Stimulated activated naive CD4-positive, alpha-beta T cell treated with Interleukin-2 at 50 U/mL for 16 hours (primary cell): ENCODE results near the gene USP33.
A peak's percentile ranks its signal among the peaks of the same experiment; 100 is the strongest.
"Not testable (repeated sequence)": the region's sequence is repeated elsewhere in the genome, so short reads cannot be mapped to it uniquely, and the experiment has no call there.

Experiments used
- DNase-seq: peaks from one replicate; lab custom pipeline; 2025; lab: John Stamatoyannopoulos, UW

USP33 gene

DNA sequence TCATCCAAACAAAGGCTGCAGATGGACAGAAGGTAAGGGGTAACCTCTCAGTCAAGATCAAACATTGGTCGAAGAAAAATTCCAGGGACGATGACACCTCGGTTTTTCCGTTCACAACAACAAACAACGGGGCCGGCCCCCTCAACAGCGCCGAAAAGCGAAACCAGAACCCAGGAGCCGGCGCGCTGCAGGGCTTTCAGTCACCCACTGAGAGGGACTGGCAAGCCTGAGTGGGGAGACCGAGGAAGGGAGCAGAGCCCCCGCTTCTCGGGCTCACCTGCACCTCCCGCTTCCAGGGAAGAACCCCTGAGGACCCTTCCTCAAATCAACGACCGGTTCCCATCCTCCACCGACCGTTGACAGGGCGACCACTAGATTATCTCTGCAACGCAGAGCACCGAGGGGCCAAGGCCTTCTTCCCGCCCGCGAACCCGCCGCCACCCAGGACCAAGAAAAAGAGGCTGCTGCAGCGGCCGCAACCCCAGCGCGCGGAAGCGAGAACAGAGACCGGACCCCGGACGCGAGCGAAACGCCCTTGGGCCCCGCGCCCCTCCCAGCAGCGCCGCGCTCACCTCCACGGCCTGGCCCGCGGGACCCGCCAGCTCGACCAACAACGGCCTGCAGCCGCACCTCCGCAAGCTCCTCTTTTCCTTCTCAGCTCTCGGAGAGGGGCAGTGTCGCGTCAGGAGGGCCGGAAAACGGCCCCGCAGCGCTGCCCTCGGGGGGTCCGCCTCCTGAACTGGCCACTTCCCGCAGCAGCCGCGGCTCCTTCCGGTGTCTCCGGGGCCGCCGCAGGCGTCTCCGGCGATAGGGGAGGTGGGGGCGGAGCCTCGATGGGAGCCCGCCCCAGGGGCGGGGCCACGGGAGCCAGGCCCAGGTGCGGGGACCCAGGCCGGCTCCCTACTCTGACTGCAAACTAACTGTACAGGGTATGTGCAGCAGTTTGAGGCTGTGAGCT lies at the start of gene USP33:
Gene USP33, minus strand, starts transcription at position 782 of the 958 bp plus-strand sequence. CDS start 18,155 bp downstream, outside the sequence.
- DNase-seq: peak; percentile 80

DNA sequence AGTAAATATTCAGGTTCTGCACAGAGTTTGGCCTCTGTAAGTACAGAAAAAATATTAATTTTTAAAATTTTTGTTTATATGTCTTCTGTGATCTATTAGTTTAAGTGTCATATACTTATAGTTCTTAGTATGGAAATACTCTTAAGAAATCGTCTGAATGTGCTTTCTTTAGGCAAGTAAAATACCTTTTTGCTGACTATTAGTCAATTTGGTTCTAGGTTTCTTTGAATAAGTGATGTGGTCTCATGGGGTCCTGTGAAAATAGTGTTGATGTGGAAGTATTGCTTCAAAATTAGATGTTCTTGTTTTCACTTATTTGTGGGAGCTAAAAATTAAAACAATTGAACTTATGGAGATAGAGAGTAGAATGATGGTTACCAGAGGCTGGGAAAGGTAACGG lies 43.7 kb upstream of the USP33 start:
- no peak for DNase-seq

DNA sequence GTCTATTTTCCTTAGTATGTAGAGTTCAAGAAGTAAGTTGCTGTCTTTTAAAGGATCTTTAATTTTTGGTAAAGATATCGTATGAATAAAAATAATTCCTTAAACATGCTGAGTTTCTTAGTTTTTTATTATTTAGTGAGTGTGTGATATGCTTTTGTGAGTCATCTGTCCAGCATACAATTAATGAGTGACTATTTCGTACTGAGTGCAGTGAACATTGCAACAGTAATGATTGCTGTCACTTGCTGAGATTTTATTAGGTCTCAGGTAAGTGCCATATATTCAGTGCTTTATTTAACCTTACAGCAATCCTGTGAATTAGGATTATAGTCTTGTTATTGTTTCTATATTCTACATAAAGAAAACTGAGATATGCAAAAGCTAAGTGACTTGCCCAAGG lies 42.4 kb upstream of the USP33 start:
- DNase-seq: no peak

DNA sequence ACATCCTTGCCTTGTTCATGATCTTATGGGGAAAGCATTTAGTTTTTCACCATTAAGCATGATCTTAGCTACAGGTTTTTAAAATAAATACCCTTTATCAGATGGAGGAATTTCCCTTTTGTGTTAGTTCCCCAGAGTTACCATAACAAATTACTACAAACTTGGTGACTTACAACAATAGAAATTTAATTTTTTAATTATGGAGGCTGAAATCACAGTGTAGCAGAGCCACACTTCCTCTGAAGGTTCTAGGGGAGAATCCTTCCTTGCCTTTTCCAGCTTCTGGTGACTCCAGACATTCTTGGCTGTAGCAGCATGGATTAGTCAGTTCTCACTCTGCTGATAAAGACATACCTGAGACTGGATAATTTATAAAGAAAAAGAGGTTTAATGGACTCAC lies 38.3 kb upstream of the USP33 start:
- DNase-seq: no peak

DNA sequence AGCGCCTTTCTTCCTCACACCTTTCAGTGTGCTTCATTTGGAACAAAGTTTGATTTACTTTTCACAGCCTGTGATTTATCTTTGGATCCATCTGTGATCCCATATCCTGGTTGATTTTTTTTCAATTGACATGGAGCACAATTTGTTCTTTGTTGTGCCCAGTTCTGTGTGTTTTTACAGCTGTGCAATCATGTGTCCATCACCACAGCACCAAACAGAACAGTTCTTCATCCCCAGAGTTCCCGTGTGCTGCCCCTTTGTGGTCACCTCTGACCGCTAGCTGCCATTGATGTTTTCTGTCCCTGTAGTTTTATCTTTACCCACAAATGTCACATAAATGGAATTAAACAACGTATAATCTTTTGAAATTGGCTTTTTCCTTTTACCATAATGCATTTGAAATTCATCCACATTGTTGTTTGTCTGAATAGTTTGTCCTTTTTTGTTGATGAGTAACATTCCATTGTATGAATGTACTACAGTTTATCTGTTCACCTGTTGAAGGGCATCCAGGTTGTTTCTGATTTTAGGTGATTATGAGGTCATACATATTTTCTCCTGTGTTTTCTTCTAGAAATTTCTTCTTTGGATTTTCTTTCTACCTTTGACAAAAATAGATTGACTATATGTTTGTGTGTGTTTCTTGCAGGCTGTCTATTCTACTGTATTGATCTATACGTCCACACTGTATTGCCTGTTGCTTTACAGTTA lies 37.2 kb upstream of the USP33 start:
- no peak for DNase-seq

DNA sequence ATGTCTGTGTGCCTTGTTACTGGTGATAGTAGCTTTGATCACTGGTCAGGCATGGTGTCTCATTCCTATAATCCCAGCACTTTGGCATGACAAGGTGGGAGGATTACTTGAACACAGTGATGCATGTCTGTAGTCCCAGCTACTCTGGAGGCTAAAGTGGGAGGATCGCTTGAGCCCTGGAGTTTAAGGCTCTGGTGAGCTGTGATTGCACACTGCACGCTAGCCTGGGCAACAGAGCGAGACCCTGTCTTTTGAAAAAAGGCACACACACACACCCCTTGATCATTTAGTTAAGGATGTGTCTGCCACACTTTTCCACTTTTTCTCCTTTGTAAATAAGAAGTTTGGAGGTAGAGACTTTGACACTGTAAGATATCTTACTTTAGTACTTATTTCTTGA lies 34.9 kb upstream of the USP33 start:
- no peak for DNase-seq

DNA sequence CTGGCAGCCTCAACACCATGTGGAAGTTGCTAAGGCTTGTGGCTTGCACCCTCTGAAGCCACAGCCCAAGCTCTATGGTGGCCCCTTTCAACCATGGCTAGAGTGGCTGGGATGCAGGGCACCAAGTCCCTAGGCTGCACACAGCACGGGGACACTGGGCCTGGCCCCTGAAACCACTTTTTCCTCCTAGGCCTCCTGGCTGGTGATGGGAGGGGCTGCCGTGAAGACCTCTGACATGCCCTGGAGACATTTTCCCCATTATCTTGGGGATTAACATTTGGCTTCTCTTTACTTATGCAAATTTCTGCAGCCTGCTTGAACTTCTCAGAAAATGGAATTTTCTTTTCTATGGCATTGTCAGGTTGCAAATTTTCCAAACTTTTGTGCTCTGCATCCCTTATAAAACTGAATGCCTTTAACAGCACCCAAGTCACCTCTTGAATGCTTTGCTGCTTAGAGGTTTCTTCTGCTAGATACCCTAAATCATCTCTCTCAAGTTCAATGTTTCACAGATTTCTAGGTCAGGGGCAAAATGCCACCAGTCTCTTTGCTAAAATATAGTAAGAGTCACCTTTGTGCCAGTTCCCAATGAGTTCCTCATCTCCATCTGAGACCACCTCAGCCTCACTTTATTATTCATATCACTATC lies 26.6 kb upstream of the USP33 start:
- DNase-seq: not testable (repeated sequence)

DNA sequence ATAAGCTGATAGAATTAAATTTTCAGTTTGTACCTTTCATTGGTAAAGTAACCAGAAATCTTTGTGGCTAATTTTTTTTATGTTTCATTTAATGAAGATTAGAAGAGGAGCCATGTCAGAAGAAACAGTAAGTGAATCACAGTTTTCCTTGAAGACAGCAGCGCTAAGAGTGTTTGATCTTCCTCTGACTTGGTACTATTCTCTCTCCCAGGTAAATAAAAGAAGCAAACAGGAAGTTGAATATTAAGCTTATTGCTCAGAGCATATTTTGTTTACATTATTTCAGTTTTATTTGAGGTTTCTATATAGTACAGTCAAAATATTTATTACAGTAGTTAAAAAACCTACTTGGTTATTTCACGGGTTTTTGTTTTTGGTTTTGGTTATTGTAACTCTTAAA lies 23.5 kb upstream of the USP33 start:
- no peak for DNase-seq

DNA sequence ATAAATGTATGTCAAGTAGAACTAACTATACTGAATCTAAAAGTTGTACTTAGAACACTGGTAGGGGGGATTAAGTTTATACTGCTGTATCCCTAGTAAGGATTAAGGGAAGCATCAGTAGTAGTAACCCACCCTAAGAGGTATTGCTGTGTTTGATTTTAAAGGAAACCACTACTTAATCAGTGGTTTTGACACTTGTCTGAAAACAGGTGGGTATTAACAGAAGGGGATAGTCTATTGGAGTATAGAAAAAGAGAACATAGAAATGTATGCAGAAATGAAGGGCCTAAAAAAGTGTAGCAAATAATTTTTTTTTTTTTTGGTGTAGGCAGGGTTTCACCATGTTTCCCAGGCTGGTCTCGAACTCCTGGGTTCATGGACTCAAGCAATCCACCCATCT lies 22.0 kb upstream of the USP33 start:
- DNase-seq: no peak

DNA sequence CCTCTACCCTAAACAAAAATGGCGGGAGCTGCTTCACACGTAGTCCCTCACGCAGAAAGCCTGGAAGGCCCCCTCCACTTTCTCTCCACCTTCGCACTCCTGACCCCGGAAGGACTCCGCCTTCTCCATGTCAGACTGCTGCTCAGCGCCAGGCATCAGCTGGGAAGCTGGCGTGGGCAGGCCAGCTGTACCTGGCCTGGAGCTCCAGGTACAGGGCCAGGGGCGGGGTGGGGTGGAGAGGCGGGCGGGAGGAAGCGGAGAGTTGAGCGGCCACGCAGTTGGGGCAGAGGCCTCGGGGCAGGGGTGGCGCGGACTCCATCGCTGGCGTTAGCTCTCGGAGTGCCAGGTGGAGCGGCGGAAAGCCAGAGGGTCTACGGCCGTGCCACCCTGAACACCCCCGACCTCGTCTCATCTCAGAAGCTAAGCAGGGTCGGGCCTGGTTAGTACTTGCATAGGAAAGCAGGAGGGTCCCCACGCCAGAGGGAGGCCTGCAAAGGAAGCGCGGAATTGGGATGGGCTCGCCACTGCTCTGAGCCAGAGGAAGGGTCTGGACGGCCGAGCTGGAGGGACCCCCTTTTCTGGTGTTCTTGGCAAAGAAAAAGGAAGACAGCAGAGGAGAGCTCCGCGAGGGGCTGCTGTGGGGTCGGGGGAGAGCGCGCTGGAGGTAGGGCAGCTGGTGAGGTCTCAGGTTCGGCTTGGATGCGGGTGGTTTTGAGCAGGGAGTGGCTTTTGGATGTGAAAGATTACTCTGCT lies 20.1 kb upstream of the USP33 start, which contains the start of gene MIGA1:
Gene MIGA1, plus strand, starts transcription at position 121 of the 753 bp plus-strand sequence. CDS start 3,604 bp downstream, outside the sequence.
- DNase-seq: peak; percentile 84

DNA sequence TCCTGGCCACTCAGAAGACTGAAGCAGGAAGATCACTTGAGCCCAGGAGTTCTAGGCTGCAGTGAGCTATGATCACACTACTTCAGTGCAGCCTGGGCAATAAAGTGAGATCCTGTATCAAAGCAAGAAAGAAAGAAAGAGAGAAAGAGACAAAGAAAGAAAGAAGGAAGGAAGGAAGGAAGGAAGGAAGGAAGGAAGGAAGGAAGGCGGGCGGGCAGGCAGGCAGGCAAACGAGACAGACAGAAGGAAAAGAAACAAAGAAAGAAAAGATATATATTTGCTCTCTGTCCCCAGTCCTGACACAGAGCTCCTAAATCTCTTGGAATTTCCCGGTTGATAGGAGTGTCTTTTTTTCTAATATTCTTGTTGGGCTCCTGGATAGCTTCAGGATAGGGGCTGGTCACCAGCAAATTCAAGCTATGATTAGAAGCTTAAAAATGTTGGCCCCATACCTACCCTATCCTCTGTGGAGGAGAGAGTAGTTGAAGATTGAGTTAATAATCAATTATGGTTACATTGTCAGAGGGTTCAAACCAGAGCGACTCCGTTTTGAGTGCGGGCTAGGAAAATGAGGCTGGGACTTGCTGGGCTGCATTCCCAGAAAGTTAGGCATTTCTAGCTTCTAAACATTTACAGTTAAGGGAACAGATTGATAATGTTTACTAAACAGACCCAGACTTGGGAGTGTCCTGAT lies 16.5 kb upstream of the USP33 start:
- DNase-seq: no peak

DNA sequence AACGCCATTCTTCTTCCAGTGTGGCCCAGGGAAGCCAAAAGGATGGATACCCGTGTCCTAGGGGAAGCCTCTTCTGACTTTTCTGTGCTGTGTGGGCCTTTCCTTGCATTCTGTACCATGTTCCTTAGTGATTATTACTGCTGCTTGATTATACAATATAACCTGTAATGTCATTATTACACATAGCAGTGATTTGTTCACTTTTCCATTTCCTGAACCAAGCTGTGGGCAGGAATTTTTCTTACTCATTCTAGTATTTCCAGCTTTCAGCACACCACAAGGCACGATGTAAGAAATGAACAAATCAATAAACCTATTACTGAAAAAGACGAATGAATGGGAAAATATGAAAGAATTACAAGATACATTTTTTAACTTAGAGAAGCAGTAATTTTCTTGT lies 8.4 kb upstream of the USP33 start:
- no peak for DNase-seq

DNA sequence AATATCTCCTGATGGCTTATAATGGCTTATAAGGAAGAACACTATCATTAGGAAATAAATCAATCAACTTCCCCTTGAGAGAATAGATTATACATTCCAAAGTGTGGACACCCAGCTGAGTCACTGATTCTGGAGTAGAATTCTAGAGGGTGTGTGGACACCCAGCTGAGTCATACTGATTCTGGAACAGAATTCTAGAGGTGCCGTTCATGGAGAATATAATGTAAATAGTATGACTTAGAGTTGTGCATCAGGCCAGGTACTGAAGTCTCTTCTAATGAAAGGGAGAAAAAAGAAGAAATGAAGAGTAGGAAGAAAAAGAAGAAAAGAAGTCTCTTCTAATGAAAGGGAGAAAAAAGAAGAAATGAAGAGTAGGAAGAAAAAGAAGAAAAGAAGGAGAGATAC lies 2.4 kb upstream of the USP33 start:
- DNase-seq: no peak

DNA sequence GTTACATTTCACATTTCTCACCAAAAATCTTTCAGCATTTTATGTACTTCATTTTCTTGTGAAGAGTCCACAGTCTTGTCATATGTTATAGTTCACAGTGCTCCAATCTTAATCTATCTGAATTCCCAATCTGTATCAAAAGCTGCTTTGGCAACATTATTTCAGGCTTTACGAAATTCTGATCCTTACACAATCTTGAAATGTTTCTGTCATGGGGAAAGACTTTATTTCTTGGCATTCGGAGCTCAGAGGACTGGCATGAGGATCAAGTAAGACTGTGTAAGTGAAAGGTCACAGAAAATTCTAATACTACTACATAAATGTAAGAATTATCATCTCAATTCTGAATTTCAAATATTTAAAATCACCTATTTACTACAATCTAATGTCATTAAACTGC lies 2.0 kb downstream of the USP33 start:
- no peak for DNase-seq

DNA sequence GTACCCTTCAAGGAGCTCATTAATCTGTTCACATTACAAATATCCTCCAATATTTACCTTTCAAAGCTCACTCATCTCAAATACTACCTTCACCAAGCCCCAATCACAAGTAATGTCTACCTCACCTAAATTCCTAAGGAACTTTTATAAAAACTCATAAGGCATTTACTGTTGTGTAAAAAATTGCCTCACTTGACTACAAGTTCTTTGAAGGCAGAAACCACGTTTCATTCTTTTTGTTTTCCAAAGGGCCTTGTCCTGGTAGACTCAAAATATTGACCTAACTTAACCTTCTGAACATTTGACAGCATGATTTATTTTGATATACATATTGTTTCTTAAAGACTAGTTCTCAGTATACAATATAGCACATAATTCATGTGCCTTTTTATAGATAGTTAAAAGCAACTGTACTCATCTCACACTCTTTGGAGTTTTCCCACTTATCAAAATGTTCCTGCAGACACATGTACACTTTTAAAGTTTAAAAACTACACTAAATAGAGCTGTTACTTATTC lies 2.5 kb downstream of the USP33 start:
- DNase-seq: no peak

DNA sequence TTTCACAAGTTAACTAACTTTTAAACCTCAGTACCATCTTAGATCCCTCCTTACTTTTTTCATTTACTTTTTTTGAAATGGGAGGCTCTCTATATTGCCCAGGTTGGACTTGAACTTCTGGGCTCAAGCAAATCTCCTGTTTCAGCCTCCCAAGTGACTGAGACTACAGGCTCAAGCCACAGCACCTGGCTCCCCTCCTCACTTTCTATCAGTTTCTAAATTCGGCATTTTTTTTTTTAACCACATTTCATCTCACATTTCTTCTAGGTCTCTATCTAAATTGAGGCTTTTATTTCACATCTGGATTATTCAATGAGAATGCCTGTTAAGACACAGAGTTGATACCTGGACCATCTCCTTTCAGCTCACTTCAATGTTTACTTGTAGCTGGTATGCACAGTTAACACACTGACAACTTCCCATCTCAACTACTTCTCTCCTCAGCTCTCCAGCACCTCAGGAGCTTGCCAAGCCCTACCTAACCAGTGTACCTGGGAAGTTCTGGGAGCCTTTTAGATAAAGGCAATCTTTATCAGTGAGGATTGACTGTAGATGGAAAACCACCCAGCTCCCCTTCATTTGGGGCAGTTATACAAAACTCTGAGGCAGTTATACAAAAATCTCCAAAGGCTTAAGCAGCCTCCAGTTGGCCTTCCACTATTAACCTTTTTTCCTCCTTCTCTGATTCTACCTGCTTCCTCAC lies 3.4 kb downstream of the USP33 start:
- no peak for DNase-seq

DNA sequence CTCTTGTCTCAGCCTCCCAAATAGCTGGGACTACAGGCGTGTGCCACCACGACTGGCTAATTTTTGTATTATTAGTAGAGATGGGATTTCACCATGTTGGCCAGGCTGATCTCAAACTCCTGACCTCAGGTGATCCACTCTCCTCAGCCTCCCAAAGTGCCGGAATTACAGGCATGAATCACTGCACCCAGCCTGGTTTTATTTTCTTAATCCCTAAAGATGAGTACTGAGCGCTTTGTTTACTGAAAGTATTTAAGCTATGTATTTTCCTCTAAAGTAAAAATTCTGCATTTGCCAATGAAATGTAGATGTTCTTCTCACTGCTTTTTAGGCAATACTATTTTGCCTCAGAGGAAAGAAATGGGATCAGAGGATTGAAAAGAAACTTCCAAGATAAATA lies 10.2 kb downstream of the USP33 start:
- DNase-seq: not testable (repeated sequence)

DNA sequence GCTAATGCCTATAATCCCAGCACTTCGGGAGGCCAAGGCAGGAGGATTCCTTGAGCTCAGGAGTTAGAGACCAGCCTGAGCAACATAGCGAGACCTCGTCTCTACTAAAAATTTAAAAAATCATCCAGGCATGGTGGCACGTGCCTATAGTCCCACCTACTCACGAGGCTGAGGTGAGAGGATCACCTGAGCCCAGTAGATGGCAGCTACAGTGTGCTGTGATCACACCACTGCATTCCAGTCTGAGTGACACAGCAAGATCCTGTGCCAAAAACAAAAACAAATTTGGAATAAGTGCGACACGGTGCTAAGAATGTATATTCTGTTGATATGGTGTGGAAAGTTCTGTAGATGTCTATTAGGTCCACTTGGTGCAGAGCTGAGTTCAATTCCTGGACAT lies 15.1 kb downstream of the USP33 start:
- no peak for DNase-seq

DNA sequence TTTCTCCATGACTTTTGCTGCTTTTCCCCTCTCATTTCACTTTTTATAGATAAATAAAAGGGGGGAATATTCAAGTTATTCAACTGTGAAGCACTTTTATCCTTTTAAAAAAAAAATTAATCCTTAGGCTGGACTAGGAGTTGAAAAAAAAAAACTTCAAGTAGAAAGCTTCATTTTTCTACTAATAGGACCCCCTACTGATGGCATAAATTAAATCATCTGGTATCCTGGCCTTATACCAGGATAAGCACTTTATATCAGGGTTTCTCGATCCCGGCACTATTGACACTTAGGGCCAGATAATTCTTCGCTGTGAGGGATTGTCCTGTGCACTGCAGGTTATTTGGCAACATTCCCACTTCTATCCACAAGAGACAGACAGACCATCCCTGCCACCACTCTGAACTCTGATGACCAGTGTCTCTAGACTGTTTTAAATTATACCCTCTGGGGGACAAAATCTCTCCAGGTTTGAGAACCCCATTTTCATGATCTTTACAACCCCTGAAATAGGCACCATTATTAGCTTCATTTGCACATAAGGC lies 17.6 kb downstream of the USP33 start:
- DNase-seq: no peak

DNA sequence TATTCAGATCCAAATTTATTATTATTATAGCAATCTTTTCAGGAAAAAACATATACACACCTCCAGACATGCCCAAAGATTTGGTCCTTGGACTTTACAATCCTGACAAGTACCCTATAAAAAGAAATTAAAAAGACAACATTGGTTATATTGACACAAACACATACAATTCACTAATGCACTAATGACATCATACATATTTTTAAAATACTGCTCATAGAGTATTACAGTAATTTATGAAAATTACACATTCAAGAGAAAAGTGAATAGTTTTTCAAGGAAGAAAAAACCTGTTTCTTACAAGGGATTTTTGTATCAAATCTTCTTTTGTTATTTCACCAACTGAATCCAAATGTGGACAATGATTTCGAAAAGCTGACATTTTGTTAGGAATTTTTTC lies 18.3 kb downstream of the USP33 start:
- DNase-seq: no peak
